SIG-M5 (cell line): ENCODE results near the gene RITA1.
"Not testable (repeated sequence)": the region's sequence is repeated elsewhere in the genome, so short reads cannot be mapped to it uniquely, and the experiment has no call there.

Source experiments
- DNase-seq: peaks from one replicate; lab custom pipeline; 2025; lab: John Stamatoyannopoulos, UW

The RITA1 gene

GRCh38 chr12:113185180-113186032 is at the start of gene RITA1, which contains the start of gene DDX54:
TSS of gene RITA1 (plus strand) at chr12:113185721. CDS start at chr12:113186747, 1,026 bp downstream.
TSS of gene DDX54 (minus strand) at chr12:113185478. CDS start at chr12:113185451, 27 bp downstream.
- DNase-seq = no peak

GRCh38 chr12:113136128-113136989 is 49.2 kb upstream of the RITA1 start:
- no peak for DNase-seq

- DNase-seq = no peak
These were observed 48.5 kb upstream of the RITA1 start for GRCh38 chr12:113136990-113137511.

- DNase-seq = no peak
These were observed 47.4 kb upstream of the RITA1 start for GRCh38 chr12:113137861-113138783.

- DNase-seq = no peak
These were observed 46.7 kb upstream of the RITA1 start for GRCh38 chr12:113138826-113139225.

- DNase-seq = no peak
These were observed 44.8 kb upstream of the RITA1 start for GRCh38 chr12:113140706-113141105.

DNA sequence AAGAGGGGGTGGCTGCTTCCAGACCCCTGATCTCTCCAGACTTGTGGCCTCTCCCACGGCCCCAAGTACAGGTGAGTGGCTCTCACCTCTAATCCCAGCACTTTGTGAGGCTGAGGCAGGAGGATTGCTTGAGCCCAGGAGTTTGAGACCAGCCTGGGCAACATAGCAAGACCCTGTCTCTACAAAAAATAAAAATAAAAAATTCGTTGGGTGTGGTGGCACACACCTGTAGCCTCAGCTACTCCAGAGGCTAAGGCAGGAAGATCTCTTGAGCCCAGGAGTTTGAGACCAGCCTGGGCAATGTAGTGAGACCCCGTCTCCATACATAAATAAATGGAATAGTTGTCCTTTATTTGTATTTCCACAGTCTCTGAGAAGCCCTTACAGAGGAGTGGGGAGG is 43.8 kb upstream of the RITA1 start:
- DNase-seq = not testable (repeated sequence)

GRCh38 chr12:113142173-113142885 is 43.2 kb upstream of the RITA1 start:
- no peak for DNase-seq

- DNase-seq = no peak
These were observed 42.6 kb upstream of the RITA1 start for GRCh38 chr12:113142886-113143332.

GRCh38 chr12:113143959-113144358 is 41.6 kb upstream of the RITA1 start:
- no peak for DNase-seq

- no peak for DNase-seq
These were observed 40.7 kb upstream of the RITA1 start for GRCh38 chr12:113144806-113145205.

DNA sequence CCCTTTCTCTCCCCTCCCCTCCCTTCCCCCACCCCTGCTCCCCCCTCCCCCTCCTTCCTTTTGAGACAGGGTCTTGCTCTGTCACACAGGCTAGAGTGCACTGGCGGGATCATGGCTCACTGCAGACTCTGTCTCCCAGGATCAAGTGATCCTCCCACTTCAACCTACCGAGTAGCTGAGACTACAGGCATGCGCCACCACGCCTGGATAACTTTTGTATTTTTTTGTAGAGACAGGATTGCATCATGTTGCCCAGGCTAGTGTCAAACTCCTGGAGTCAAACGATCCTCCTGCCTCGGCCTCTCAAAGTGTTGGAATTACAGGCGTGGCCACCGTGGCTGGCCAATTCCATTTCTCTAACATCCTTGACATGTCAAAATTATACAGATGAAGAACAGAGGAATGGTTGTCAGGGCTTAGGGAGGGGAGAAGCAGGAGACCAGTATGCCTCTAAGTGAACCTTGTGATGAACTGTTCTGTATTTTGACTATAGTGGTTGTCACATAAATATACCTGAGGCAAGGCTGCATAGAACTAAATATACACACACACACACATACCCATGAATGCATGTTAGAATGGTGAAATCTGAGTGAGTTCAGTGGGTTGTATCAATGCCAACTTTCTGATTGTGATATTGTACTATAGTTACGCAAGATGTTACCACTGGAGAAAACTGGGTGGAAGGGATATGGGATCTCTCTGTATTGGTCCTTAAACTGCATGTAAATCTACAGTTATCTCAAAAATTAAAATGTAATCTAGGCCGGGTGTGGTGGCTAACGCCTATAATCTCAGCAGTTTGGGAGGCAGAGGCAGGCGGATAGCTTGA is 39.6 kb upstream of the RITA1 start:
- DNase-seq = no peak

DNA sequence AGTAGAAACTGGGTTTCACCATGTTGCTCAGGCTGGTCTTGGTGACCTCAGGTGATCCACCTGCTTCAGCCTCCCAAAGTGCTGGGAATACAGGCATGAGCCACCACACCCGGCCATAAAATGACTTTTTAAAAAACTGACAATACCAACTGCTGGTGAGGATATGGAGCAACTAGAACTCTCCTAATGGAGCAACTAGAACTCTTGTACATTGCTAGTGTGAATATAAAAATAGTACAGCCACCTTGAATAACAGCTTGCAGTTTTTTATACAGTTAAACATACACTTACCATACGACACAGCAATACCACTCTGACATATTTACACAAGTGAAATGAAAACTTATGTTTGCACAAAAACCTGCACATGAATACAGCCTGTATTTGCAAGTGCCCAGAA is 38.5 kb upstream of the RITA1 start:
- DNase-seq = no peak

DNA sequence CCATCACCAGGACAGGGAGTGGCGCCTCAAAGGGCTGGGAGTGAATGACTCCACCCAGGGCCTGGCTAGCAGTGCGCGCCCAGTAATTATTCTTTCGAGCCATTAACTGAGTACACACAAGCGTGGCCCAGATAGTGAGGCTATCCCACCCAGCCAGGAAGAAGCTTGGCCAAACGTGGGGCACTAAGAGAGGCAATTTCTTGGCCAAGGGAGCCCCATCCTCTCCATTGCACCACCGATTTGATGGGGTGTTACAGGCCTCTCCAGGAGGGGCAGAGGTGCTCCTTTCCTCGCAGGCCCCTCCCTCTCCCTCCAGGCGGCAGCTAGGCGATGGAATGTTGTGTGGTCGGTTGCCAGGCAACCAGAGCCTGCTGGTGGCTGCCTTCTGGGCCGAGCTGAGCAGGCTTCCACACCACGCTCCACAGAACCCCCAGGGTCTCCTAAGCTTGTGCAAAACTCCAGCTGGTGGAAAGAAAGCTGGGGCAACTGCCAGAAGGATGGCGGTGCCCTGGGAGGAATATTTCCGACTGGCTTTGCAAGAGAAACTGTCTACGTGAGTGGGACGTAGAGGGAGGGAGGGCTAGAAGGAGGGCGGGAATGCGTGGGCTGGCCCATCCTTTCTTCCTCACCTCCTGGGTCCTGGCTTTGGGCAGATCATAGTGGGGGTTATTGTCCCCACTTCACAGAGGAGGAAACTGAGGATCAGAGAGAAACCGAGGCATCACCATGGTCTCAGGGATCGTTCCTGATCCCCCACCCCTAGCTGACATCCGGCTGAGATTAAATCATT is 36.0 kb upstream of the RITA1 start, which contains the start of gene CFAP73:
CFAP73 (plus strand) TSS at position 364 of the 790 bp plus-strand sequence; CDS start at position 498, 134 bp downstream.
- no peak for DNase-seq

- DNase-seq = no peak
These were observed 33.9 kb upstream of the RITA1 start for GRCh38 chr12:113151655-113152054.

DNA sequence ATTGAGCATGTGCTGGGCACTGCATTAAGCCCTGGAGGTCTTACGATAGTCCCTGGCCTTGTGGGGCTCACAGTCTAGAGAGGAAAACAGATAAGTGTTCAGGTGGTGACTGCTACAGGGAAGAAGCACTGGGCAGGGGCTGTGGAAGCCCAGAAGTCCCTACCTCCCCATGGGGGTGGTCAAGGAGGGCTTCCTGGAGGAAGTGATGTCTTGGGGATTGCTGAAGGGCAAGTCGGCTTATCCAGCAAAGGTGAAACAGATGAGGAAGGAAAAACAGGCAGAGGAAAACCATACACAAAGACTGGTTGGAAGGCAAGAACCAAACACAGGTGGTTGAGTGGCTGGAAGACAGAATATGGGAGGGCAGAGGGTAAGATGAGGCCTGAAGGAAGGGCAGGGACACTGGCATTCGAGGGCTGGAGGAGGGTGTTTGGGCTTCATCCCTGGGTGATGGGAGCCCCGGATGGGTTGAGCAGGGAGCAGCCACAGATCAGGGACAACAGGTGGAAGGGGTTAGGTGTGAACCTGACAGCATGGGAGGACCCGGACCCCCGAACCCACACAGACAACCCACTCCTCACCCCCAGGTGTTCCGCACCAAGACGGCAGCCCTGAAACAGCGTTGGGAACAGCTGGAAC is 33.2 kb upstream of the RITA1 start:
- no peak for DNase-seq

DNA sequence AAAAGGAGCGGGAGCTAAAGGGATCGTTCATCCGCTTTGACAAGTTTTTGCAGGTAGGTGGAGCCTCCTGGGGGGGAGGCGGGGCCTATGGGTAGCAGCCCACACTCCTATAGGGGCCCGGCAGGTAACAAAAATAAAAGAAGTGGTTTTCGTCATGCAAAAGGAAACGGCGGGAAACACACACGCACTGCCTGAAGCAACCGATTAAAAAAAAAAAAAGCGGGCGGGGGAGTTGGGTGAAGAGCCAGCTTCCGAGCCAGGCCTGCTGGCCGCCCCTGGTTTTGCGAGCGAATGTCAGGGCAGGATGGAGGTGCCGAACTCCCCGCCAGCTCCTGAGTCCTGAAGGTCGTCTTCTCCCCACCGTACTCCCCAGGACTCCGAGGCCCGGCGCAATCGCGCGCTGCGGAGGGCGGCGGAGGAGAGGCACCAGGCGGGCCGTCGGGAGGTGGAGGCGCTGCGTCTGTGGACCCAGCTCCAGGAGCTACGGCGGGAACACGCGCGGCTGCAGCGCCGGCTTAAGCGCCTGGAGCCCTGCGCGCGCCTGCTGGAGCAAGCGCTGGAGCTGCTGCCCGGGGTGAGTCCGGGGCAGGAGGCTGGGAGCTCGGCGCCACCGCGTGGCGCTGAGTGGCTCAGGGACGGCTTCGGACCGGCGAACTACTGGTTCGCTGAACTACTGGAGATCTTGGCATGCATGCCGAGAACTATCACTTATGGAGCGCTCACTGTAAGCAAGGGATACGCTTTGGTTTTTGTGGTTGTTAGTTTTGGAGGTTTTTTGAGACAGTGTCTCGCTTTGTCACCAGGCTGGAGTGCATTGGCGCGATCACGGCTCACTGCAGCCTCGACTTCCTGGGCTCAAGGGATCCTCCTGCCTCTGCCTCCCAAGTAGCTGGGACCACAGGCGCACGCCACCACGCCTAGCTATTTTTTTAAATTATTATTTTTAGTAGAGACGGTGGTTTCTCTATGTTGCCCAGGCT is 32.4 kb upstream of the RITA1 start:
- peak; percentile 13 for DNase-seq
